ENCODE results near the gene FRMD3. TPM values are rescaled to one million over a fixed set of nuclear protein-coding genes. Genes with fewer than 3 reads are reported as not detected.

The FRMD3 gene
- total RNA-seq, 4 donors from 2014 or later, result 6.1 to 47.1 (median 11.5) TPM

DNA sequence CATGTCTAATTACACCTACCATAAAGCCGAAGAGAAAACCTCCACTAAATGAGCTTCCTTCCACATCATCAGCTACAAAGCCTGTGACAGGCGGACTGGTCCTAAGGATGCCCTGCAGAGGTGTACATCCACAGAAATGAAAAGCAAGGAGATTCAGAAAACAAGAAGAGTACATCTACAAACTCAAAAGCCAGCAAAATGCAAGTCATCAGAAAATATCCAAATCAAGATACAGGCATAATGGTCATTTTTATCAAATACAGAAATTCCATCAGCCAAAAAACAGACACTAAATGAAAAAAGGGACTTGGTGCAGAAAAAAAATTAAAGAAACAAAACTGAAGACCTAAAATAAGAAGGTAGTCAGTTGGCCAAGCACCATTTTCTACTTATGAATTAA lies 79.7 kb downstream of the FRMD3 start:
- TF ChIP-seq, protein P1, sequence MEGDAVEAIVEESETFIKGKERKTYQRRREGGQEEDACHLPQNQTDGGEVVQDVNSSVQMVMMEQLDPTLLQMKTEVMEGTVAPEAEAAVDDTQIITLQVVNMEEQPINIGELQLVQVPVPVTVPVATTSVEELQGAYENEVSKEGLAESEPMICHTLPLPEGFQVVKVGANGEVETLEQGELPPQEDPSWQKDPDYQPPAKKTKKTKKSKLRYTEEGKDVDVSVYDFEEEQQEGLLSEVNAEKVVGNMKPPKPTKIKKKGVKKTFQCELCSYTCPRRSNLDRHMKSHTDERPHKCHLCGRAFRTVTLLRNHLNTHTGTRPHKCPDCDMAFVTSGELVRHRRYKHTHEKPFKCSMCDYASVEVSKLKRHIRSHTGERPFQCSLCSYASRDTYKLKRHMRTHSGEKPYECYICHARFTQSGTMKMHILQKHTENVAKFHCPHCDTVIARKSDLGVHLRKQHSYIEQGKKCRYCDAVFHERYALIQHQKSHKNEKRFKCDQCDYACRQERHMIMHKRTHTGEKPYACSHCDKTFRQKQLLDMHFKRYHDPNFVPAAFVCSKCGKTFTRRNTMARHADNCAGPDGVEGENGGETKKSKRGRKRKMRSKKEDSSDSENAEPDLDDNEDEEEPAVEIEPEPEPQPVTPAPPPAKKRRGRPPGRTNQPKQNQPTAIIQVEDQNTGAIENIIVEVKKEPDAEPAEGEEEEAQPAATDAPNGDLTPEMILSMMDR (IDR thresholded peaks at IDR 0.05), result no peak
- no peak for ATAC-seq (ENCODE audit: low FRiP score)

DNA sequence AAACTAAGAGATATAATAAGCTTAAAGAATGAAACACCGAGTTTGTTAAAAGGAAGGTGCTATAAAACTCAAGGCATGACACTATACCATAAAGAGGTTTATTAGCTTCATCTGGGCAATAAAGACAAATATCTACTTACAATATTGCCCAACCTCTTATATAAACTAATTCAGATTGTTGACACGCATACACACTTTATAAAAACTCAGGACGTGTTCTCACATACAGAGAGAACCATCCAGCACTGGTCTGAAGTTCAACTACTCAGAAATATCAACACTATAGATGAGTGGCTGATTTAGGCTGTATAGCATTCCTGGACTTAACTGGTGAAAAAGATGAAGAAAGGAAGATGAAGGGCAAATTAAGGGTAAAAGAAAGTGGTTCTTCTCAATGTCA lies 81.2 kb downstream of the FRMD3 start:
- TF ChIP-seq, protein P1 (IDR thresholded peaks at IDR 0.05), result no peak
- ATAC-seq (ENCODE audit: low FRiP score) (no peak), DNase-seq (ENCODE audit: low spot score) (no peak)

More for the DNA sequence above, 79.7 kb downstream of the FRMD3 start:
- no peak for DNase-seq (ENCODE audit: low spot score)

DNA sequence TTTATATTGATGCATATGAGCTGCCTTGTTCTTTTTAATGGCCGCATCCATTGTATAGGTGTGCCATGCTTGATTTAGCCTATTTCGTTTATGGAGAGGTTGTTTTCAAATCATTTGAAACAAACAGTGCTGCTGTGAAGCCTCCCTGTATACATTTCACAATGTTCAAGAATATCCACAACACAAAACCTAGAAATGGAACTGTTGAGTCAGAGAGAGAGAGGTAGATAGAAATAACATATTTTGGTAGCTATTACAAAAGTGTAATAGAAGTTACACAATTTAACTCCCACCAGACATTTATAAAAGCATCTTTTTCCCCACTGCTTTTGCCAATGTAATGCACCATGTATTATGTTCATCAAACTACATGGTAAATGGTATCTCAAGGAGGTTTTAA lies 82.0 kb downstream of the FRMD3 start:
- no peak for ATAC-seq (ENCODE audit: low FRiP score)
- DNase-seq (ENCODE audit: low spot score), result no peak
- TF ChIP-seq, protein P1 (IDR thresholded peaks at IDR 0.05), result no peak

DNA sequence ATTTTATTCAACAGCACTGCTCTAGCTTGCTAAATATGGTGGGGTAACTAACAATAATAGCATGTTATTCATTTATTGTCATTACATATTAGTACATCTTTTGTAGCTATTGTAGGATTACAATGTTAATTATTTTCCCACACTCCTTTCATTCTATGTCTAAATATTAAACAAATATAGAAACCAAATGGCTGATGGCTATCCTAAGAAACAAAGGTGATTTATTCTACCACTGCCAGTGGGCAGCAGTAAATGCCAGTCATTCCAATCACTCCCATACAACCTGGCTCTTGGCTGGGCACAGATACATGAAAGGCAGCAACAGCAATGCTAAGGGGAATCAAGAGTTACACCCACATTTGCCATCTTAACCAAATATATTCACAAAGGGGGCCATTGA lies 84.1 kb downstream of the FRMD3 start:
- no peak for ATAC-seq (ENCODE audit: low FRiP score)
- DNase-seq (ENCODE audit: low spot score), result no peak
- TF ChIP-seq, protein P1 (IDR thresholded peaks at IDR 0.05), result no peak

DNA sequence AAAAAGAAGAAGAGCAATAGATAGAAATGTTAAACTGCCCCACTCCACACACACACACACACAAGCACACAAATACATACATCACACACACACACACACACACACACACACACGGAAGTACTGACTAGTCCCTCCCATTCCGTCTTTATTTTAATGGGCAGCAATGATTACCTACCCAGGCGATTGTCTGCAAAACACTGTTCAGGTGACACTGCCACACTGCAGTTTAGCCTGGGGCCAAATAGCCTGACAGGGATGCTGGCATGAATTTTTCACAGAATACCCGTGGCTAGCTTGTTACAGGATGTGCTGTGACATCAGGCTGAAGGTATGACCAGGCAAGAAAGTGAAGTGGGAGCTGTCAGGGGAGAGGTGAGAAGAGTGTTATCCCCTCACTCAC lies 86.9 kb downstream of the FRMD3 start:
- TF ChIP-seq, protein P1 (IDR thresholded peaks at IDR 0.05), result no peak
- DNase-seq (ENCODE audit: low spot score), result no peak
- no peak for ATAC-seq (ENCODE audit: low FRiP score)

DNA sequence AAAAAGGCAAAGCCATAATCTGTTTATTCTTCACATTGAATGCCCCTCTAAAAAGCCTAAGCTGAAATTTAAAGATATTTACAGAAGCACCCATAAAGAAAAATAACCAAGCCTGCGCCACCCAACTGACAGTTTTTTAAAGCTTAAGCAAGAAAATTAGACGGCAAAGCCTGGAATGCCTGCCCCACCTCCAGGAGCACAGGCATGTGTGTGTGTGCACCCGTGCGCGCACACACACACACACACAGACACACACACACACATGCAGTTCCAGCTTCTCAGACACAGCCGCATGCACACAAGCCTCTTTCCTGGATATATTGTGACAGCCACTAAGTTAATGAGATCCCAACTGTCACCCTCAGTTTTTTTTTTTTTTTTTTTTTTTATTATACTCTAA lies 88.2 kb downstream of the FRMD3 start:
- TF ChIP-seq, protein P1 (IDR thresholded peaks at IDR 0.05), result no peak
- DNase-seq (ENCODE audit: low spot score) (no peak), ATAC-seq (ENCODE audit: low FRiP score) (no peak)

DNA sequence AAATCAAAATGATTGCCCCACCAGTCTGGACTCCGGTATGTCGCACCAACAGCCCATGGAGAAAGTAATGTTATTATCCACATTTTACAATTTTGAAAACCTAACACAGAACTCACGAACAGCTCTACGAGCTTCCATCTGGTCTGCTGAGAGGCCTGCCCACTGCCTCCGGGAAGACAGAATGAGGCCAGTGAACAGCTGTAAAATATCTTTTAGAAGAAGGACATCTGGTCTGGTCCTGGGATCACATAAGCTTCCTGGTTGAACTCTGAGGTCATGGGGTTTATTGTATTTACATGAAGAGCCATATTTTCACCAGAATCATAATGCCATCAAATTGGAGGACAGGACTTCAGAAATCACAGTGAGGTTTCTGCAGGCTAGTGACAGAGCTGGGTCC lies 89.0 kb downstream of the FRMD3 start:
- no peak for ATAC-seq (ENCODE audit: low FRiP score)
- TF ChIP-seq, protein P1 (IDR thresholded peaks at IDR 0.05), result no peak
- no peak for DNase-seq (ENCODE audit: low spot score)

Measured in omental fat pad (tissue), 4 donors.